Vagina (tissue), 2 donors: ENCODE measurements around the gene NAB1. TPM values are rescaled to one million over a fixed set of nuclear protein-coding genes. Genes with fewer than 3 reads are reported as not detected.
"Not testable (repeated sequence)": the region's sequence is repeated elsewhere in the genome, so short reads cannot be mapped to it uniquely, and the experiment has no call there.

ENCODE experiments used
- DNase-seq, 2 donors: peaks; one replicate each; pipeline ENCODE4 v3.0.0-alpha.2; 2017; ENCODE audit errors: extremely low spot score in 2 of 2
- H3K27ac ChIP-seq: fragments of 200-600 bp; sonication (generic); one replicate; pipeline ENCODE4 v1.5.1; 2019
- H3K27me3 ChIP-seq: fragments of 200-600 bp; sonication (generic); one replicate; pipeline ENCODE4 v1.5.1; 2019
- H3K36me3 ChIP-seq, 2 donors: fragments of 200-600 bp; sonication (generic); one replicate each; pipeline ENCODE4 v1.5.1; 2017 to 2019
- H3K4me1 ChIP-seq: fragments of 200-600 bp; sonication (generic); one replicate; pipeline ENCODE4 v1.5.1; 2019
- H3K4me3 ChIP-seq, 2 donors: fragments of 200-600 bp; sonication (generic); 1 replicate in 1 of 2; 2 replicates in 1 of 2; pipeline ENCODE4 v1.5.1; 2016 to 2019
- H3K9me3 ChIP-seq: fragments of 200-600 bp; sonication (generic); one replicate; pipeline ENCODE4 v1.5.1; 2019
- POLR2A ChIP-seq, 2 donors: fragments of 450-650 bp; IDR thresholded peaks; one replicate each; pipeline ENCODE4 v1.6.1; 2017; ENCODE audit warnings: antibody characterized with exemption in 2 of 2, mild to moderate bottlenecking in 2 of 2, moderate library complexity in 2 of 2
- POLR2AphosphoS5 ChIP-seq, 2 donors: sonication (generic); formaldehyde crosslinking; IDR thresholded peaks; one replicate each; pipeline ENCODE4 v1.9.0; 2017; ENCODE audit warnings: antibody characterized with exemption in 2 of 2, mild to moderate bottlenecking in 2 of 2, low read depth in 1 of 2; ENCODE audit not compliant: insufficient read depth in 1 of 2
- intact Hi-C: fragments of 100-400 bp; cut with DNase I; formaldehyde crosslinking; loops from one replicate; pipeline ENCODE4 v1.15.1; 2023
- total RNA-seq: library from RNA; depleted of rRNA; stranded (reverse); fragments of >200 nt; gene quantifications from one replicate; pipeline ENCODE4 v1.2.3, GENCODE V29; 2016
- TF ChIP-seq, protein P1 (sequence below), 3 experiments: fragments of 450-650 bp in 2 of 3; fragments of 200-600 bp in 1 of 3; sonication (generic) in 1 of 3; IDR thresholded peaks; one replicate each; pipeline ENCODE4 v1.5.1; 2017 to 2019; ENCODE audit warnings: antibody characterized with exemption in 3 of 3, mild to moderate bottlenecking in 2 of 3, moderate library complexity in 2 of 3

NAB1 gene
- total RNA-seq, 1 donor from 2014 or later = 78.6 TPM

GRCh38 chr2:190707726-190708125, 58.8 kb downstream of the NAB1 start:
- TF ChIP-seq, protein P1, sequence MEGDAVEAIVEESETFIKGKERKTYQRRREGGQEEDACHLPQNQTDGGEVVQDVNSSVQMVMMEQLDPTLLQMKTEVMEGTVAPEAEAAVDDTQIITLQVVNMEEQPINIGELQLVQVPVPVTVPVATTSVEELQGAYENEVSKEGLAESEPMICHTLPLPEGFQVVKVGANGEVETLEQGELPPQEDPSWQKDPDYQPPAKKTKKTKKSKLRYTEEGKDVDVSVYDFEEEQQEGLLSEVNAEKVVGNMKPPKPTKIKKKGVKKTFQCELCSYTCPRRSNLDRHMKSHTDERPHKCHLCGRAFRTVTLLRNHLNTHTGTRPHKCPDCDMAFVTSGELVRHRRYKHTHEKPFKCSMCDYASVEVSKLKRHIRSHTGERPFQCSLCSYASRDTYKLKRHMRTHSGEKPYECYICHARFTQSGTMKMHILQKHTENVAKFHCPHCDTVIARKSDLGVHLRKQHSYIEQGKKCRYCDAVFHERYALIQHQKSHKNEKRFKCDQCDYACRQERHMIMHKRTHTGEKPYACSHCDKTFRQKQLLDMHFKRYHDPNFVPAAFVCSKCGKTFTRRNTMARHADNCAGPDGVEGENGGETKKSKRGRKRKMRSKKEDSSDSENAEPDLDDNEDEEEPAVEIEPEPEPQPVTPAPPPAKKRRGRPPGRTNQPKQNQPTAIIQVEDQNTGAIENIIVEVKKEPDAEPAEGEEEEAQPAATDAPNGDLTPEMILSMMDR (IDR thresholded peaks at IDR 0.05) = no peak
- no peak for TF ChIP-seq POLR2A (IDR thresholded peaks at IDR 0.05)
- no peak for TF ChIP-seq POLR2AphosphoS5 (IDR thresholded peaks at IDR 0.05; ENCODE audit: insufficient read depth in 1 of 2, low read depth in 1 of 2)
- Histone ChIP-seq H3K4me3 (no peak overlapping the region), H3K4me1 (no peaks in the 10 kb centered on the region), H3K9me3 (no peaks in the 10 kb centered on the region), H3K27me3 (no peaks in the 10 kb centered on the region), H3K27ac (no peak overlapping the region), H3K36me3 (no peaks in the 10 kb centered on the region)
- DNase-seq = no peak
- intact Hi-C loops = no loop called here

- DNase-seq, H3K27me3 ChIP-seq, H3K9me3 ChIP-seq, H3K4me3 ChIP-seq, H3K4me1 ChIP-seq, H3K36me3 ChIP-seq, H3K27ac ChIP-seq, intact Hi-C loops: not testable (repeated sequence)
These were observed 59.8 kb downstream of the NAB1 start for GRCh38 chr2:190708650-190709049.

DNA sequence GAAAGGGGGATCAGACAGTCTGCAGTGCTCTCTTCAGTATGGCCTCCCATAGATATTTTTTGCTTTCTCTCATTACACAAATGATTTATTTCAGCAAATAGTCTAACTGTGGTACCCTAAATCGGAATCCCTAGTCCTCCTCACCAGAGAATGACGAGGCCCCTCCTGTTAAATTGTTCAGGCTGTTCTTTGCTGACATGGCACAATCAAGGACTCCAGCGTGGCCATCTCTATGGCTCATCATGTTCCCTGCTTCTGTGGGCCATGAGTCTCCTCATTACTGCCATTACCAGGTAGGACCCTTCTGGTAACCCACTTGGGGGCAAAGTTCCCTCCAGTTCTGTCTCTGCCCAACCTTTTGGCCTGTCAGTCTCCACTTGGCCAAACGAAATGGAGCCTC, 62.2 kb downstream of the NAB1 start:
- H3K27me3 ChIP-seq = no peaks in the 10 kb centered on the region
- H3K4me1 ChIP-seq = no peaks in the 10 kb centered on the region
- no peaks in the 10 kb centered on the region for H3K9me3 ChIP-seq
- no peaks in the 10 kb centered on the region for H3K36me3 ChIP-seq
- no peak for DNase-seq
- no peak for TF ChIP-seq POLR2AphosphoS5 (IDR thresholded peaks at IDR 0.05; ENCODE audit: insufficient read depth in 1 of 2, low read depth in 1 of 2)
- TF ChIP-seq, protein P1 (IDR thresholded peaks at IDR 0.05) = no peak
- TF ChIP-seq POLR2A (IDR thresholded peaks at IDR 0.05) = no peak
- no peak overlapping the region for H3K27ac ChIP-seq
- intact Hi-C loops = no loop called here
- H3K4me3 ChIP-seq = no peak overlapping the region

DNA sequence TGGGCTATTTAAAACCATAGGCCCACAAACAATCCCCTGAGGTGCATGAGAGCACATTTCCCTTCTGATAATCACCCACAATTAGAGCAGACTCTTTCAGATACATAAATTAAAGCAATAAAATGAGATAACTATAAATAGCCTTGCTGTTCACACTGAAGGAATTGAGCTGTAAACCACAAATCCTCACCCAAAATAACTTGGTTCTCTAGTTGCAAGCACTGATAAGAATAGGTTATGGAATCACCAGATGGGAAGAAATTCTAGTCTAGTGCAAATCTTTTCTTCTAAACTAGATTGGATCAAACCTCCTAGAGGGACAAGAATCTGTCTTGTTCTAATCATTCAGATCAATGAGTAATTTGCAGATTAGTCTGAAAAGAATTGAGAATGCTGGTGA, 64.6 kb downstream of the NAB1 start:
- Histone ChIP-seq H3K9me3 (no peaks in the 10 kb centered on the region), H3K27ac (no peak overlapping the region), H3K27me3 (no peaks in the 10 kb centered on the region), H3K4me1 (no peaks in the 10 kb centered on the region), H3K4me3 (no peak overlapping the region), H3K36me3 (no peaks in the 10 kb centered on the region)
- intact Hi-C loops = no loop called here
- TF ChIP-seq POLR2A (IDR thresholded peaks at IDR 0.05) (no peak), POLR2AphosphoS5 (IDR thresholded peaks at IDR 0.05; ENCODE audit: insufficient read depth in 1 of 2, low read depth in 1 of 2) (no peak)
- TF ChIP-seq, protein P1 (IDR thresholded peaks at IDR 0.05) = no peak
- DNase-seq = no peak

DNA sequence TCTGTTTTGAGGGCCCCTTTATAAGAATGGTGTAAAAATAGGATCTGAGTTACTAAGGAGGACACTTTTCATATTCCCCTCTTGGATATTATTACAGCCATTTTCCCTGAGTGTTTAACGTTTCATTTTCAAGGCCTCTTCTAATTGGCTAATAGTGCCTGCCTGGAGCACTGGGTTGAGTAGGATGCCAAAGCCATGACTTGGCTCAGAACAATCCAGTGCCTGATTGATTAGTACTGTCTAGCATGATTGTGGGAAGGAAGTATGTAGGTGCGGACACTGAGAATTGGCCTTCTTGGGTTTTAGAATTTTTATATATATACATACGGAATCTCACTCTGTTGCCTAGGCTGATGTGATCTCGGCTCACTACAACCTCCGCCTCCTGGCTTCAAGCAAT, 66.1 kb downstream of the NAB1 start:
- TF ChIP-seq POLR2AphosphoS5 (IDR thresholded peaks at IDR 0.05; ENCODE audit: insufficient read depth in 1 of 2, low read depth in 1 of 2) (no peak), POLR2A (IDR thresholded peaks at IDR 0.05) (no peak)
- TF ChIP-seq, protein P1 (IDR thresholded peaks at IDR 0.05) = no peak
- intact Hi-C loops = no loop called here
- no peak overlapping the region for H3K27ac ChIP-seq

More for the DNA sequence above, 66.1 kb downstream of the NAB1 start:
- H3K4me1 ChIP-seq = no peaks in the 10 kb centered on the region
- H3K36me3 ChIP-seq = no peaks in the 10 kb centered on the region
- no peak for DNase-seq
- H3K27me3 ChIP-seq = no peaks in the 10 kb centered on the region
- no peaks in the 10 kb centered on the region for H3K9me3 ChIP-seq
- no peak overlapping the region for H3K4me3 ChIP-seq
